Measurements from ENCODE around the gene PKHD1.

The PKHD1 gene

DNA sequence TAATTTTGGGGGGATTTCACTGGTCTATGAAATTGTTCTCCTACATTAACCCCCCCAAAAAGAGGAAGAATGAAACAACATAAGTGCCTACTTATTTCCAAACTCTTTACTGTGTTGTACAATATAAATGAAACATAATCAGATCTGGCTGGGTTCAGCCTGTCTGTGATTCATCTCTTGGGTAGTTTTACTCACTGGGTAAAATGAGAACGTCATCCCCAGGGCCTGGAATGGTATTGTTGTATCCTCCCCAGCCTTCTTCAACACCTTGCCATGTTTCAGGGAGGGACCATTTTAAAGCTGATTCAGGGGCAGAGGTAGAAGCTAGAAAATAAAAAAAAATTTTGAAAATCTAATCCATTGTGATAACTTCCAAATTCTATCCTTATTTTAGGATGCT is 256.7 kb downstream of the PKHD1 start:
- TF ChIP-seq, protein P1, sequence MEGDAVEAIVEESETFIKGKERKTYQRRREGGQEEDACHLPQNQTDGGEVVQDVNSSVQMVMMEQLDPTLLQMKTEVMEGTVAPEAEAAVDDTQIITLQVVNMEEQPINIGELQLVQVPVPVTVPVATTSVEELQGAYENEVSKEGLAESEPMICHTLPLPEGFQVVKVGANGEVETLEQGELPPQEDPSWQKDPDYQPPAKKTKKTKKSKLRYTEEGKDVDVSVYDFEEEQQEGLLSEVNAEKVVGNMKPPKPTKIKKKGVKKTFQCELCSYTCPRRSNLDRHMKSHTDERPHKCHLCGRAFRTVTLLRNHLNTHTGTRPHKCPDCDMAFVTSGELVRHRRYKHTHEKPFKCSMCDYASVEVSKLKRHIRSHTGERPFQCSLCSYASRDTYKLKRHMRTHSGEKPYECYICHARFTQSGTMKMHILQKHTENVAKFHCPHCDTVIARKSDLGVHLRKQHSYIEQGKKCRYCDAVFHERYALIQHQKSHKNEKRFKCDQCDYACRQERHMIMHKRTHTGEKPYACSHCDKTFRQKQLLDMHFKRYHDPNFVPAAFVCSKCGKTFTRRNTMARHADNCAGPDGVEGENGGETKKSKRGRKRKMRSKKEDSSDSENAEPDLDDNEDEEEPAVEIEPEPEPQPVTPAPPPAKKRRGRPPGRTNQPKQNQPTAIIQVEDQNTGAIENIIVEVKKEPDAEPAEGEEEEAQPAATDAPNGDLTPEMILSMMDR (conservative IDR thresholded peaks at IDR 0.05; ENCODE audit: low read depth, low read length) = no peak
- DNase-seq (ENCODE audit: low read depth) = no peak
- no peak overlapping the region for H3K4me3 ChIP-seq (ENCODE audit: low read depth, low read length)

DNA sequence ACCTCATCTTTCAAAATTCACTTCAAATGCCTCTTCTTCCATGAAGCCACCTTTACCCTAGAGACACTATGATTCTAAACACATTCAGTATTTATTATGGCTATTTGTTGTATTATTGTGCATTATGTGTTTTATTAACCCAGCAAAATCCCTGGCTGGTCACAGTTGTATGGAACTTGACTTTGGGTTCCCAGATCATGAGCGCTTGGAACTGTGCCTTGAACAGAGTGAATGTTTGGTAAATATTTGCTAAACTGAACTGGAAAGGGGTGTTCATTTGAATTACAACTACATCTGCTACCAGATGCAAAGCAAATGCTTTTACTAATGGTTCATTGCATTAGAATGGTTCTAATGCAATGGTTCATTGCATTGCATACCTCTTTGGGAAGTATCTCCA is 259.8 kb downstream of the PKHD1 start:
- H3K4me3 ChIP-seq (ENCODE audit: low read depth, low read length) = no peak overlapping the region
- no peak for DNase-seq (ENCODE audit: low read depth)
- TF ChIP-seq, protein P1 (conservative IDR thresholded peaks at IDR 0.05; ENCODE audit: low read depth, low read length) = no peak

DNA sequence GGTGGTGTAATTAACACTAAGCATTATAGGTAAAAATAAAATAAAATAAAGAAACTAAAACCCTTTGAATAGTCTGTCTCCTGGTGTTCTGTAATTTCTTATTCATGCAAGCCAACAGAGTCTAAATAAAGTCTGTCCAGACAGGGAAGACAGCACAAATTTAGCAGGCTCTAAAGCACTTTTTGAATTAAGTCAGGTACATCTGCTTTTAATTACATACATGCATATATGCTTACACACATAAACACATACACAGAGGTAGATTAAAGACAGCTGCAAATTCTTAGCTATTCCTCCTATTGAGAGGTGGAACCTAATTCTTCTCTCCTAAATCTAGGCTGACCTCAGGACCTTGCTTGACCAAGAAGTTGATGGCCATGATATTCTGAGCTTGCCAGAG is 262.5 kb downstream of the PKHD1 start:
- H3K4me3 ChIP-seq (ENCODE audit: low read depth, low read length) = no peak overlapping the region
- TF ChIP-seq, protein P1 (conservative IDR thresholded peaks at IDR 0.05; ENCODE audit: low read depth, low read length) = no peak
- DNase-seq (ENCODE audit: low read depth) = no peak

DNA sequence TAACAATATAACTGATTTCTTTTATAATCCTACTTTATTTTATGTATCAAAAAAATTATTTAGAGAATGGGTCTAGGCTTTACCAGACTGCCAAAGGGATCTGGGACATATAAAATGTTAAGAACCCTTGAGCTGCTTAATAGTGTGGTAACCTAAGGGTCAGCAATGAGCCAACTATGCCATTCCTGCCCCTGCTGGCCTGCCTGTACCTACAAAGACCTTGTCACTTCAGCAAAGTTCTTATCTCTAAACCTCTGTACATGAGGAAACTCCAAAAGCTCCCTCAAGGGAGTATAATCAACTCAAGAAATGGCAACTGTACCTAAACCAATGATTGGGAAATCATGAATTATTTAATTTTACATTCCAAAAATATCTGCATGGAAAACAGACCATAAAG is 266.9 kb downstream of the PKHD1 start:
- TF ChIP-seq, protein P1 (conservative IDR thresholded peaks at IDR 0.05; ENCODE audit: low read depth, low read length) = no peak
- no peak overlapping the region for H3K4me3 ChIP-seq (ENCODE audit: low read depth, low read length)
- no peak for DNase-seq (ENCODE audit: low read depth)

DNA sequence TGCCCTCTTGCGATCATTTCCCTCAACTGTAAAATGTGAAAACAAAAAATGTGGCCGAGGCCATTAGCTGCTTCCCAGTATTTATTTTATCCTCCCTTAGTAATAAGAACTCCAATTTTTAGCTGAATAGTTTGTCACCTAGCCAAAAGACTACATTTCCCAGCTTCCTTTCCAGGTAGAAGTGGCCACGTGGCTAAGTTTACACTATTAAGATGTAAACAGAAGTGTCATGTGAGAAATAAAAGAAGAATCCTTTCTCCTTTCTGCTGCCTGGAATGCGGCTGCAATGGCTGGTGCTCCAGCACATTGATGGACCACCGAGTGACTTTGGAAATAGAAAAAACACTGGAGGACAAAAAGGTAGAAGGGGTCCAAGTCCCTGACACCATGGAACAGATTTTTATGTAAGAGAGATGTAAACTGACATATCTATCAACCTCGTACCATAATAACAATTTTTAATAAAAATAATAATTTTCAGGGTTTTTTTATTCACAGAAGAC is 268.8 kb downstream of the PKHD1 start:
- no peak for DNase-seq (ENCODE audit: low read depth)
- TF ChIP-seq, protein P1 (conservative IDR thresholded peaks at IDR 0.05; ENCODE audit: low read depth, low read length) = no peak
- no peak overlapping the region for H3K4me3 ChIP-seq (ENCODE audit: low read depth, low read length)

DNA sequence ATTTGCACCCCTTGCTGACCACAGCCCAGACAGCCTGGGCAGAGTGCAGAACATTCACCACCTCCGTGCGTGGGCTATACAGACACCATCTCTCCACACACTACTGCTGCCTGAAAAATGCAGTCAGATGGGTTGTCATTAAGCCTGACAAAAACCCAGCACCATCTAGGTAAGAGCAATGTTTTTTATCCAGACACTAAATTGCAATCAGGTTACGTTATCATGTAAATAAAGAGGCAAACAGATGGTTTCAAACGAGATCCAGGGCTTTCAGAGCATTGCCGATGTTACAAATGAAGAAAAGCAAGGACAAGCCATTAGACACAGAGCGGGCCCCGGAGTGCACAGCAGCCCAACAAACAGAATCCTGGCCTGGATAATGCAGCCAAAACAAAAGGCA is 269.6 kb downstream of the PKHD1 start:
- no peak for DNase-seq (ENCODE audit: low read depth)
- TF ChIP-seq, protein P1 (conservative IDR thresholded peaks at IDR 0.05; ENCODE audit: low read depth, low read length) = no peak
- H3K4me3 ChIP-seq (ENCODE audit: low read depth, low read length) = no peak overlapping the region

DNA sequence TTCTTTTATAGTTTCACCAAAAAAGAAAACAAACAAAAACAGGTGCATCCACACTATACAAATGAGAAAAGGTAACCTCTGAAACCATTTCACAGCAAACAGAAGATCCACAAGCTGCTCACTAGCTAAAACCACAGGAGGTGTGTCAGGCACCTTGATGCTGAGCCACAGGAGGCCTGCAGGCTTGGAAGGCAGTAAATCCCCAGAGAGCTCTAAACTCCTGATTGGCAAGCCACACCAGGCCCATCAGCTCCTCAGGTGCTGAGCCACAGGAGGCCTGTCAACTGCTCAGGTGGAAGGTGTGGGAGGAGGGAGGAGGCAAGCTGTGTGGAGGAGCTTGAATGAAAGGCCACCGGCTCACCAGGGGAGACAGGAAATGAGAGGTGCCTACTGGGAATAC is 273.0 kb downstream of the PKHD1 start:
- DNase-seq (ENCODE audit: low read depth) = no peak
- H3K4me3 ChIP-seq (ENCODE audit: low read depth, low read length) = no peak overlapping the region
- TF ChIP-seq, protein P1 (conservative IDR thresholded peaks at IDR 0.05; ENCODE audit: low read depth, low read length) = no peak
